ENCODE results near the gene EZH1.

The EZH1 gene

DNA sequence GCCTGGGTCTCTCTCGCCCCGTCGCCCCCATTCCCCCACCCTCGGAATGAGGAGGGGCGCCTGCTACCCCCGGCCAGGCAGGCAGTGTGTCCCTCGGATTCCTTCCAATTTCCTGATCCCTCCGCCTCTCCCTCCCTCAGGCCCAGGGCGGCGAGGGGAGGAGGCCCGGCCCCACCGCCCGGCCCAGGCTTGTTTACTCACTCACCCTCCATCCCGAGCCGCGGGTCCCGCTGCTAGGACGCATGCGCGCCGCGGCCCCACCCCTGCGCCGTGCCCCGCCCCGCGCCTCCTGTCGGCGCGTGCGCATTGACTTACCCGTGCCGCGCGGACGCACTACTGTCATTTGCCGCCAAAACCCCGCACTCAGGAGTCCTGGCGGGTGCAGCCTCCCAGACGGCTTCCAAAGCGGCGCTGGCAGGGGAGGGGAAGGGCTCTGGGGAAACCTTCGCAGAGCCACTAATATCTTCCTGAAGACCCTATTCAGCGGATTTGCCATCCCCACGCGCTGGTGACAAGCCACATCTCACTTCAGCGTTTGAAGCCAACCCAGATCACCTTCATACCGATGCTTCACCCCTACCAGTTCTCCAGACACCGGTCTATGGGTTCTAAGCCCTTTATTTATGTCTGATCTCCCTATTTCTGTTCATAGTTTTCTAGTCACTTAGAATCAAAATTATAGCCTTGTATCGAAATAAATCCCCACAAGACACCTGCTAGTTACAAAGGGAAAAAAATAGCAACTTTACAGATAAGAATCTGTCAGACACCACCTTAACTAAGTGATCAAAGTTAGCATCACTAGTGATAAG, at the start of gene EZH1:
TSS of gene EZH1 (minus strand) at position 235 of the 812 bp plus-strand sequence. CDS start 16,099 bp downstream, outside the sequence.
- peak; percentile 90 for DNase-seq (ENCODE audit: low spot score)

DNA sequence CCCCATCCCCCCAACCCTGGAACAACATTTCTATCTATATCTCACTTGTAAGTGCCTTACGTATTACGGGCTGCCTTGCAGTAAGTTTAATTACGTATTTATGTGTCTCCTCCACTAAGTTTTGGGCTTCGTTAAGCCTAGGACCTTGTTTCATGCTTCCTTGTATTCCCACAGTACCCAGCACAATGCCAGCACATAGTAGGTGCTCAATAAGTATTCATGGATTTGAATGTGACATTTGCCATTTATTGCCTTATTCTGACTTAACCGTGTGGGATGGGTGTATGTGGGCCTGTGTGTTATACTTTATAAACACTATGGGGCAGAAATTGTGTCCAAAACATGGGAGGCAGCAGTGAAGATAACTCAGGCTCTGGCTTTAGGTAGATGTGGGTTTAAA, 47.7 kb upstream of the EZH1 start:
- no peak for DNase-seq (ENCODE audit: low spot score)

DNA sequence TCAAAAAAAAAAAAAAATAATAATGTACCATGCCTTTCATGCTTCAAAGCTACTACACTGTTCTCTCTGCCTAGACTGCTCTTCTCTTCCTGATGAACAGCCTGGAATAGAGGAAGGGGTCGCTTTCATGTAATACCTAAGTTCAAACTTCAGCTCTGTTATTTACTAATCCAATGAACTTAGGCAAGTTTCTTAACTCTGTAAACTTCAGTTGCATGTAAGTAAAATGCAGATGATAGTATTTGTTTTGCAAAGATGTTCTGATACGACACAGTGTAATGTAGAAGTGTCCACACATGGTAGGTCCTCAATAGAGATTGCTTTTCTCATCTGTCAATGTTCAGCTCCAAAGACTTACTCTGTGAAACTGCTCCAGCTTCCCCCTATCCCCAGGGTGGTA, 47.1 kb upstream of the EZH1 start:
- no peak for DNase-seq (ENCODE audit: low spot score)

DNA sequence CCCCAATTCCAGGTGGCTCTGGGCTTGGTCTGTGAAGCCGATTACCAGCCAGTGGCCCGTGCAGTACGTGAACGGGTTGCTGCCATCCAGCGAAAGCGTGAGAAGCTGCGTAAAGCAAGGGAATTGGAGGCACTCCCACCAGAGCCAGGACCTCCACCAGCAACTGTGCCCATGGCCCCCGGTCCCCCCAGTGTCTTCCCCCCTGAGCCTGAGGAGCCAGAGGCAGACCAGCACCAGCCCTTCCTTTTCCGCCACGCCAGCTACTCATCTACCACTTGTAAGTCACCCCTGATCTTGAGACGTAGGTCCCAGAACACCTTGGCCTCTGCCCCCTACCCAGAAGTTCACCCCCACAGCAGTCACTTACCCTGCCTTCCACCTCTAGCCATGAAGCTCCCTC, 42.4 kb upstream of the EZH1 start:
- no peak for DNase-seq (ENCODE audit: low spot score)

DNA sequence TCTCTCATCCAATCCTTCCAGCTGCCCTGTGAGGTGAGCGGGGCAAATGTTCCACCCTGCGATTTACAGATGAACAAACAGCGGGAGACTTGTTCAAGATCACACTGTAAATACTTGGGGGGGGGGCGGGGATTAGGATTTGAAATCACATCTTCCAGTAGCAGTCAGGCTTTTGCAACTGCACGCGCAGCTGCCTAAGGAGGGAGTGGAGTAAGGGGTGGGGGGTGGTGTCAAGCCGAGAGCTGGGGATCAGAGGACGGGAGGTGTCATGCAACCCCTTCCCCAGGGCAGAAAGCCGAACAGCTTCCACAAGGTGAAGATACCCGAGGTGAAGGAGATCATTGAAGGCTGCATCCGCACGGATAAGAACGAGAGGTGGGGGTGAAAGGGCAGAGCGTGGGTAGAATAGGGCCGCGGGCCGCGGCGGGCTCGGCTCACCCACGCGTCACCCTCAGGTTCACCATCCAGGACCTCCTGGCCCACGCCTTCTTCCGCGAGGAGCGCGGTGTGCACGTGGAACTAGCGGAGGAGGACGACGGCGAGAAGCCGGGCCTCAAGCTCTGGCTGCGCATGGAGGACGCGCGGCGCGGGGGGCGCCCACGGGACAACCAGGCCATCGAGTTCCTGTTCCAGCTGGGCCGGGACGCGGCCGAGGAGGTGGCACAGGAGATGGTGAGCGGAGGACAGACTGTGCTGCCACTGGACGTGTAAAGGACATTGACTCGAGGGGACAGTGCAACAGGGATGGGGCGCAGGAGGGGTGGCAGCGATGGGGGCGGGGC, 40.2 kb upstream of the EZH1 start:
- no peak for DNase-seq (ENCODE audit: low spot score)

DNA sequence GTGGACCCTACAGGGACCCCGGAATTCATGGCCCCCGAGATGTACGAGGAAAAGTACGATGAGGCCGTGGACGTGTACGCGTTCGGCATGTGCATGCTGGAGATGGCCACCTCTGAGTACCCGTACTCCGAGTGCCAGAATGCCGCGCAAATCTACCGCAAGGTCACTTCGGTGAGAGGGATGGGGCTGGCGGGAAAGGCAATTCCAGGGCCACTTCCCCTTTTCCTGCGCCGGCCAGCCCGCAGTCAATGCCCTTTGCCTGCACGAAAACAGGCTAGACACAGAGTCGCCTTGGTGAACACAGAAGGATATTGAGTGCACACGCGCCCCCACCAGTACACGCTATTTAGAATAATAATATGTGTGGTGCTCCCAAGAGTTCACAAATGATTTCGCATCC, 39.6 kb upstream of the EZH1 start:
- DNase-seq (ENCODE audit: low spot score): no peak

DNA sequence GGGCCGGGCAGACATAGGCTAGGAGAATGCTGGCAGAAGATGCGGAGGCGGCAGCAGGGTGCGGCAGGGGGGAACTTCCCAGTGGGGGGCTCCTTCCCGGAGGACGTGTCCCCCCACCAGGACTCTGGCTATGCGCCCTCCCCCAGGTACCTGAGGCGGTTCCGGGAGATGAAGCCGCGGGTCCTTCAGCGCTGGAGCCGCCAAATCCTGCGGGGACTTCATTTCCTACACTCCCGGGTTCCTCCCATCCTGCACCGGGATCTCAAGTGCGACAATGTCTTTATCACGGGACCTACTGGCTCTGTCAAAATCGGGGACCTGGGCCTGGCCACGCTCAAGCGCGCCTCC, 38.9 kb upstream of the EZH1 start:
- no peak for DNase-seq (ENCODE audit: low spot score)

DNA sequence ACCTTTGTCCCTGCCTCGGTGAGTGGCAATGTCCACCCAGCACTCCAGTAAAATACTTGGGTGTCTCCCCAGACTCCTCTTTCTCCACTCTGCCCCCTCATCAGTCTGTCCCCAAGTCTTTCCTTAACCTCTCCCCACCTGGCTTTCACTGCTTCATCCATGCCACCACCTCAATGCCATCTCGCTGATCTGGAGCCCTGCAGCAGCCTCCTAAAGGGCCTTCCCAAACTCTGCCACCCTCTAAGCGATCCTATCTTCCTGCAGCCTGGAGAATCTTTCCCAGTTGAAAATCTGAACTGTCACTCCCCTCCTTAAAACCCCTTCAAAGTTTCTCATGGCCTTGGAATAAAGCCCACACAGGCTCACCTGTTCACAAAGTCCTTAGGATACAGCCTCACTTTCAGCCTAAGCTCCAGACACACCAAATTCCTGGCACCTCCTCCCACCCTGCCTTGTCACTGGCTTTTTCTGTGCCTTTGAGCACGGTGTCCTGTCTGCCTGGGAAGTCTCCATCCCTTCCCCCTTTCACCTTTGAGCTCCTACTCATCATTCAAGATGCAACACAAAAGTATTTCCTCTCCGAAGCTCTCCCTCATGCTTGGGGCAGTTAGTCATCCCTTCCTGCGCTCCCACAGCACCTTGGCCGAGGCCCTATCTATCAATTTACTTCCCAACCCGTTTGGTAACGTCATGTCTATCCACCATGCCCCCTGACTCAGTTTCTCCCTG, 38.4 kb upstream of the EZH1 start:
- DNase-seq (ENCODE audit: low spot score): no peak

DNA sequence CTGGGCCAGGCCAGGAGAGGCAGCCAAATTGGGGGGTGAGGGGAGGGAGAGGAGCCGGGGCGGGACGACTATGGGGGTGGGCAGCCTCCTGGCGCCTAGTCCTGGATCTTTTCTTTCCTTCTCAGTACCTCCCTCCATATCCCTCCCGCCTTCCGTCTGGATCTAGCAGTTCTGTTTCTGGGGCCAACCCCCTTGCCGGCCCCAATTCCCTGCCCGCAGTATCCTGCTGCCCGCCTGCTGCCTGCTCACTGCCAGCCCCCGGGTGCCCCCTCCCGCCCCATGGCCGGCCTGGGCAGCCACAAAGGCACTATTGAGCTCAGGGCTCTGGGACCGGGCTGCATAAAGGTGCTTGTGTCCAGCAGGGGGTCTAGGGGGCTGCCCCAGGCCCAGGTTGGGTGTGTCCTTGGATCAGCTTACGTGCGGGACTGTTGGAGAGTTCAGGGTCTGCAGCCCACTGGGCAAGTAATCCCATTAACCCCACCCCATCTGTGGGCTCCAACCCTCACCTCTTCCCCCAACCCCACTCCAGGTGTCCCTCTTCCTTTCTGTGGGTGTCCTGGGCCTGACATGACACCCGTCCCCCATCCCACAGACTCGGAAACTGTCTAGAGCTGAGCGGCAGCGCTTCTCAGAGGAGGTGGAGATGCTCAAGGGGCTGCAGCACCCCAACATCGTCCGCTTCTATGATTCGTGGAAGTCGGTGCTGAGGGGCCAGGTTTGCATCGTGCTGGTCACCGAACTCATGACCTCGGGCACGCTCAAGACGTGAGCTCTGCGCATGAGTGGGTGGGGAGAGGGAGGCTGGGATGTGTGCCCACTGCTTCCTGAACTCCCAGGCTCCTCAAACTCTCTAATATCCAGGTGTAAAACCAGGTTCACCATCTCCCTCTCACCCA, 37.6 kb upstream of the EZH1 start:
- no peak for DNase-seq (ENCODE audit: low spot score)

DNA sequence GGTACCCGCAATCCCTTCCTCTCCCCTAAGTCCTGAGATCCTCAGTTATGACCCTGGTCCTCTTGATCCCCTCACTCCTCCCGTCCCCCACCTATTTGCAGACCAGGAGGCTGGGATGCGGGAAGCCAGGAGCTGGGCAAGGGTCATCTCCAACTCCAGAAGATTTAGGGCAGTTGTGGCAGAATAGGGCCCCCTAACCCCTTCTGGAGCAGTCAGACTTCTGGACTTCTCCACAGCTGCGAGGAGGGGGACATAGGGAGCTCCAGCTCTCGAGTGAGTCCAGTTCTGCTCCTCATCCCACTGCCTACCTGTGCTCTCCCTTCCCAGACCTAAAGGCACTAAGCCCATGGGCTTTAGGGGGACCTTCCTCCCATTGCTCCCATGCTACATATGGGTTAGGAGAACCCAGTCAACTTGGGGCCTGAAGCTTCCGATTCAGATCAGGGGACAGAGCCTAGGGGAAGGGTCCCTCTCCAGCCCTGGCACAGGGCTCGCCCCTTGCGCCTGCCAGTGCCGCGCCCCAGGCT, 36.9 kb upstream of the EZH1 start:
- no peak for DNase-seq (ENCODE audit: low spot score)

DNA sequence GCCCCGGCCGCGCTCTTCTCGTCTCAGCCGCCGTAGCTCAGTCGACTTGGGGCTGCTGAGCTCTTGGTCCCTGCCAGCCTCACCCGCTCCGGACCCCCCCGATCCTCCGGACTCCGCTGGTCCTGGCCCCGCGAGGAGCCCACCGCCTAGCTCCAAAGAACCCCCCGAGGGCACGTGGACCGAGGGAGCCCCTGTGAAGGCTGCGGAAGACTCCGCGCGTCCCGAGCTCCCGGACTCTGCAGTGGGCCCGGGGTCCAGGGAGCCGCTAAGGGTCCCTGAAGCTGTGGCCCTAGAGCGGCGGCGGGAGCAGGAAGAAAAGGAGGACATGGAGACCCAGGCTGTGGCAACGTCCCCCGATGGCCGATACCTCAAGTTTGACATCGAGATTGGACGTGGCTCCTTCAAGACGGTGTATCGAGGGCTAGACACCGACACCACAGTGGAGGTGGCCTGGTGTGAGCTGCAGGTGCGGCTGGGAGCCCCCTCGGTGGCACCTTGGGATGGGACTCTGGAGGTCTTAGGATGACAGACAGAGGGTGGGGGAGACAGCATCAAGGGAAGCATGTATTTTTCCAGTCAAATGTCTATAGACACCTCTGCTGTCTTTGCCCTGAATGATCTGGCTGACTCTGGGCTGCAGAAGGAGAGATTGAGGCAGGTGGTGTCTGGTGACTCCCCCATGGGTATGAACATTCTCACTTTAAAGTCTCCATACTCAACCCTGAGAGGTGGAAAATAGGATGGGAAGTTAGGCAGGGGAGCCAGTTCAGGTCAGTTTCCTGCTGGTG, 36.2 kb upstream of the EZH1 start:
- no peak for DNase-seq (ENCODE audit: low spot score)

DNA sequence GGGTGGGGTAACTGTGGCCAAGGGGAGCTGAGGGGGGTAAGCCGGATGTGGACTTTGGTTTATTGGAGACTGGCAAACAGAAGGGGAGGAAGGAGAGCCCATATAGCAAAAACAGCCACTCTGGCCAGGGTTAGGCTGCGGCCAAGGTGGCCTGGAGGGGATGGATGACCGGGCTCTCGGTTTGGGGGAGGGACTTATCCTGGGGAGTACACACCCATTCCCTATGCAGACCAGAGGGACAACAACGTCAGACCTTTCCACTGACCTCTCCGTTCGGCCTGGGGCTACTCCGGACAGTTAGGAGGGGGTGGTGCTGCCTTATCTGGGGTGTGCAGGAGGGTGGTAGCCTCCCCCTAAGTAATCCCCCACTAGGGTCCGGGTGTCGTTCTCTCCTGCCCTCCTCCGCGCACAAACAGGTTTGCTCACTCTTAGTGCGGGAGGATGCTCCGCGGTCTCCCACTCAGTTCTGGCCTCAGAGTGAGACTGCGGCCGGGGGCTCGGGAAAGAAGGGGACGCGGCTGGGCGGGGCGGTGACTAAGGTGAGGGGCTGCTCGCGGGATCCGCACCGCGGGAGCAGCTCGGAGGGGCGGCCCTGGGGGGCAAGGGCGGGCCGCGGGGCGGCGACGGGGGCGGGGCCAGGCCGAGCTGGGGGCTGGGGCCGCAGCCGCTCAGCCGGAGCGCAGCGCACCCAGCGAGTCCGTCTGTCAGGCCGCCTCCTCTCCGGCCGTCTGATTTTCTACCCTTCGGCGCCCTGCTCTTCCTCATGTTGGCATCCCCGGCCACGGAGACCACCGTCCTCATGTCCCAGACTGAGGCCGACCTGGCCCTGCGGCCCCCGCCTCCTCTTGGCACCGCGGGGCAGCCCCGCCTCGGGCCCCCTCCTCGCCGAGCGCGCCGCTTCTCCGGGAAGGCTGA, 35.4 kb upstream of the EZH1 start, which contains the start of gene WNK4:
TSS of gene WNK4 (plus strand) at position 675 of the 915 bp plus-strand sequence. CDS start at position 764, 89 bp downstream.
- DNase-seq (ENCODE audit: low spot score): no peak

DNA sequence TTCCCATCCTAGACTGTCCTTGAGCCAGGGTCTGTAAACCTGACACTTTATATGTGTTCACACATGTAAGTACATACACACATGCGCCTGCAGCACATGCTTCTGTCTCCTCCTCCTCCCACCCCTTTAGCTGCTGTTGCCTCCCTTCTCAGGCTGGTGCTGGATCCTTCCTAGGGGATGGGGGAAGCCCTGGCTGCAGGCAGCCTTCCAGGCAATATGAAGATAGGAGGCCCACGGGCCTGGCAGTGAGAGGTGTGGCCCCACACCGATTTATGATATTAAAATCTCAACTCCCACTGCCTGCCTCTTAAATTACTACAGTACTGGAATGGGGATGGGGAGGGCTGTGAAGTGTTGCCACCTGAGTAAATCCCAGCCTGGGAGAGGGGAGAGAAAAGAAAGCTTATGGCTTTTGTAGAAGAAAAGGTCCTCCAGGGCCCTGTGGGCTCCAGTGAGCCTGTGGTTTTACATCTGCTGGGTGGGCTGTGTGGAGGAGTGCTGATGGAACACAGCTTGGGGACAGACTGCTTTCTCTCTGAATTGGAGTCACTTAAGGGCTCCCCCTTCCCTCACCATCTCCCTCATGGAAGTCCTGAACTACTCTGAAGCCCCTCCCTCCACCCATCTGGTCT, 34.6 kb upstream of the EZH1 start:
- DNase-seq (ENCODE audit: low spot score): no peak

DNA sequence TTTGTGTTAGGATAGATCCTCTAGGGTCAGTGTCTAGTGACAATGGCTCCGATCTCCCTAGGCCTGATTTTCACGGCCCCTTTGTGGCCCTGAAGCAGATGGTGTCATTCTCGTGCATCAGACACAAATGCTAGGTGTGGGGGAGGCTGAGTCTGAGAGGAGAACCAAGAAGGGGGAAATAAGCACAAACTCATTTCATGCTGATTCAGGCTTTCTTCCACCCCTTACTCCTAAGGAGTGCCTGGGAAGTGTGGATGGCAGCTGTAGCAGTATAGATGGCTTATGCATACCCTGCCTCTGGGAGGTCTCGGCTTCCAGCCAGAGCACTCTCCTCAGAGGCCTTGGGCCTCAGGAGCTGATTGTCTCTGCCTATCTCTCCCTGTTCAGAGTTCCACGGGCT, 33.7 kb upstream of the EZH1 start:
- no peak for DNase-seq (ENCODE audit: low spot score)

DNA sequence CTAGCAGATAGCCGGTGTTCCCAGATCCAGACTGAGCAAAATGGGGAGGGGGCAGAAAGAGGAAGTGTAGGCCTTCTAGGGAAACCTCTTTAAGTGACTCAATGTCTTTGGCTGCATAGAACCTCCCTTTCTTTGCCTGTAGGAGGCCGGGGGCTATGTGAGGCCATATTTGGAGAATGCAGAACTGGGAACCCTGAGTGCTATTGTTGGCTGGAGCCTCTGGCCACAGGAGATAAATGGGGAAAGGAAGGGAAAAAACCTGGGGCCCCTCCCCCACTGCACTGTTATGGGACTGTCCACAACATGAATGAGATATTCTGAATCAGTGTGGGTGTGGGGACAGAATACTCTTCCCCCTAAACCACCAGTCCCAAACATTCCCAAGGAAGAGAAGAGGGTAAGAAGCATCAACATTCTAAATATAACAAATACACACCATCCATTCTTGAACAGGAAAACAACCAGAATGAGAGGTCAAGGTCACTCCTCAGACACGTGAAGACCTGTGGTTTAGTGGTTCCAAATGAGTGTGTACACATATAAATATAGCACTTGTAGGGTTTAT, 30.8 kb upstream of the EZH1 start:
- no peak for DNase-seq (ENCODE audit: low spot score)

DNA sequence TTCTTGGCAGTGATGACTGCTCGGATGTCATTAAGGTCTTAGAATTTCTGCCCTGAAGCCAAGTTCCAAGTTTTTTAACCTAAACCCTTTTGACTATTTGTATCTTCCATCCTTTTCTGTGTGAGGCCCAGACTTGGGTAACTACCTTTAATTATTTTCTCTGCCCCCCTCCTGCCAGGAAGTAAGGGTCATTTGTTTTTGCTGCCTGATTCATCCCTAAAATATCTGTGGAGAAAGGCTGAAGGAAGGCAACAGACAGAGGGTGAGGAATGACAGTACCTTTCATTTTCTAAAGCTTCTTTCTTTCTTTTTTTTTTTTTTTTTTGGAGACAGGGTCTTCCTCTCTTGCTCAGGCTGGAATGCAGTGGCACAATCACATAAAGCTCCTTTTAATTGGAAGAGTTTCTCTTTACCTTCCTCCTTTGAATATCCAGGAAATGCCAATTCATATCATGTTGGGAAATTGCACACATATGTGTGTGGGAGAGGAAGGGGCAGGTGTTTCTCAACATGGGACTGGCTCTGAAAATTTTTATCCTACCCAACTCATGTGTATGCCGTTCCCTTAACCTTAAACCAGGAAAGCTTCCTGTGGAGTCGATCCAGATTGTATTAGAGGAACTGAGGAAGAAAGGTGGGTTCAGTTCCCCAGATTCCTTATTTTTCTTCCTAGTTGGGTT, 29.4 kb upstream of the EZH1 start:
- DNase-seq (ENCODE audit: low spot score): no peak

DNA sequence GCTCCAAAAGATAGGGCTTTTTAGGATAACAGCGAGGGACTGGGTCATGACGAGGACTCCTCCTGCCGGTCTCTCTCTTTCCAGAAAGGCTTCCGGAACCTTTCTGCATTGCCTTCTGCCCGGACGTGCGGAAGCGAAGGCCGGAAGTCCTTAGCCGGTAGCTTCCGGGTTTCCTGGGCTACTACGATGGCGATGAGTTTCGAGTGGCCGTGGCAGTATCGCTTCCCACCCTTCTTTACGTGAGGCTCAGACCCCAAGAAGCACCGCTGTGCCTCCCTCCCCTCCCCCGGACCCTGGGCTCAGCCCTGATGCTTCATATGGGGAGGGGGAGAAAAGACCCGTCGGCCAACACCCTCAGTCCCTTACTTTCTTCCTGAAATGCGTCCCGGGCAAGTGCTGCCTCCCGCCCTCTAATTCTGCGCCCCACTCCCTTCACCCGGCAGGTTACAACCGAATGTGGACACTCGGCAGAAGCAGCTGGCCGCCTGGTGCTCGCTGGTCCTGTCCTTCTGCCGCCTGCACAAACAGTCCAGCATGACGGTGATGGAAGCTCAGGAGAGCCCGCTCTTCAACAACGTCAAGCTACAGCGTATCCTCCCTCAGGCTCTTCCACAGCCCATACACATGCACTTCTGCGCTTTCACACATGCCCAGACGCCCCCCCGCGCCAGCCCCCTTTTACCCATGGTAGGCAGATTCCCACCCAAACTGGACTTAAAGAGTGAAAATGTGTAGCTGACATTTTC, 28.6 kb upstream of the EZH1 start, which contains the start of gene VPS25:
TSS of gene VPS25 (plus strand) at position 160 of the 746 bp plus-strand sequence. CDS start at position 187, 27 bp downstream.
- DNase-seq (ENCODE audit: low spot score): peak; percentile 75
